CD4-positive, alpha-beta T cell treated with Interleukin-10 for 1 hour (primary cell): ENCODE data around the gene ALDH5A1.

Experiments
- DNase-seq: peaks from one replicate; pipeline ENCODE4 v3.0.0-alpha.2; 2020

The ALDH5A1 gene

DNA sequence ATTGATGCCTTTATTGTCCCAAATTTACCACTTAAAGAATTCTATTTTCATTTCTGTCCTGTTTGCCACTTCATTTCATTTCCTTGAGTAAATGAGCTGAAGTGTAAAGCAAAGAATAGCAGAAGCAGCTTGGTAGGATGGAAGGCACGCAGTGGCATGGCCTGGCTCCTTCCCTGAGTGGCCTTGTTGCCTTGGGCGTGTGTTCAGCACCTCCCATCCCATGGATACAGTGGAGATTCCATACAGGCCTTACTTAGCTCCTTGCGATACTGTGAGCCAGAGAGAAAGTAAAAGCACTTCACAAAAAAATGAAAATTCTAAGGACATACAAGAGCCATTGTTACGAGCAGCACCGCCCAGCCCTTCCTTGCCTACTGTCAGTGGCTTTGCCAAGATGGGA is 39.6 kb downstream of the ALDH5A1 start:
- DNase-seq = no peak

- no peak for DNase-seq
These were observed 40.4 kb downstream of the ALDH5A1 start for GRCh38 chr6:24535210-24535609.

- no peak for DNase-seq
These were observed 41.7 kb downstream of the ALDH5A1 start for GRCh38 chr6:24536466-24536865.

GRCh38 chr6:24537082-24537699 is 42.4 kb downstream of the ALDH5A1 start:
- no peak for DNase-seq

- DNase-seq = no peak
These were observed 43.1 kb downstream of the ALDH5A1 start for GRCh38 chr6:24537771-24538385.

- no peak for DNase-seq
These were observed 44.6 kb downstream of the ALDH5A1 start for GRCh38 chr6:24539416-24539815.

GRCh38 chr6:24540197-24540596 is 45.4 kb downstream of the ALDH5A1 start:
- DNase-seq = no peak

GRCh38 chr6:24543683-24544082 is 48.9 kb downstream of the ALDH5A1 start:
- no peak for DNase-seq

- no peak for DNase-seq
These were observed 50.4 kb downstream of the ALDH5A1 start for GRCh38 chr6:24545183-24545582.

DNA sequence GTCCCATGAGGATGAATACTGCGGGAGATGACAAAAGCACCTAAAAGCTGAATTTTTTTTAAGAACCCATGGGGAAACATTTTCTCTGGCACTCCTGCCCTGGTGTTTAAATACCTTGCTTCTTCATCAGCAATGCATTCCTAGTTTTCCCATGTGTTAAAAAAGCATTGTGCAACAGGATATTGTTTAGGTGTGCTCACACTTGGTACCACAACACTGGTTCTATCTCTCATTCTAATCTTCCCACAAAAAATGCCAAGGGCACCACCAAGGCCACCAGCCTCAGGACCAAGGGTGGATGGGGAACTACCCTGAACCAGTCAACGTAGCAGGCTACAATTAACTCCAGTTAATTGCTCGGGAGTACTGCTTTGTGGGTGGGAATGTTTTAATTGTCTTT is 50.9 kb downstream of the ALDH5A1 start:
- DNase-seq = no peak

DNA sequence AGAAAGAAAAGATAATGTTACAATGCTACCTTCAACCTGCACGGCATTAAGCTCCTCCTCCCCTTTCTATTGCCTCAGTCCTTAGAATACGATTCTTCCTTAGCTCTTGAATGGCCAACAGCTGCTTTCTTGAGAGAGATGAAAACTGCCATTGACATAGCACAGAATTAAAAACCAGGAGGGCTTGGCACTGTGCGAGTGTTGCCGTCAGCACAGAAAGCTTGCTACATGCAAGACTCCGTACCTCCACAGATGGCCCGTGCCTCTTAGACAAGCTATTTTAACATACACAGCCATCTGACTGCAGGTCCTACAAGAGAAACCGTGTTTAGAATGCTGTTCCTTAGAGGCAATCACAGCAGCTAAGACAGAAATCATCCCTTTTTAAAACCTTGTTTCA is 51.7 kb downstream of the ALDH5A1 start:
- no peak for DNase-seq

GRCh38 chr6:24547243-24547642 is 52.5 kb downstream of the ALDH5A1 start:
- peak; percentile 26 for DNase-seq

GRCh38 chr6:24549158-24549557 is 54.4 kb downstream of the ALDH5A1 start:
- DNase-seq = no peak

GRCh38 chr6:24549674-24550353 is 55.0 kb downstream of the ALDH5A1 start:
- no peak for DNase-seq

DNA sequence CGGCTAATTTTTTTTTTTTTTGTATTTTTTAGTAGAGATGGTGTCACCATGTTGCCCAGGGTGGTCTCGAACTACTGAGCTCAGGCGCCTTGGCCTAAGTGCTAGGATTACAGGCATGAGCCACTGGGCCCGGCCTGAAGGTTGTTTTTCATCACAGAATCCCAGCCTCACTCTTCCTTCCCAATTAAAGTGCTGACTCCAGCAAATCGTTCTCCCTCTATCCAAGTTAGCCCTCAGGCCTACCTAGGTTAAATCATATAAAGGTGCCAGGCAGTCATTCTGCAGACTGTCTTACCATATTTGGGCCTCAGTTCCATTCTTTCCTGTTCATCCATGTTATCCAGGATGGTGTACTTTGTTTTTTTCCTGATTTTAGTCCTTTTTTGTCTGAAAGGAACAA is 56.4 kb downstream of the ALDH5A1 start:
- no peak for DNase-seq

DNA sequence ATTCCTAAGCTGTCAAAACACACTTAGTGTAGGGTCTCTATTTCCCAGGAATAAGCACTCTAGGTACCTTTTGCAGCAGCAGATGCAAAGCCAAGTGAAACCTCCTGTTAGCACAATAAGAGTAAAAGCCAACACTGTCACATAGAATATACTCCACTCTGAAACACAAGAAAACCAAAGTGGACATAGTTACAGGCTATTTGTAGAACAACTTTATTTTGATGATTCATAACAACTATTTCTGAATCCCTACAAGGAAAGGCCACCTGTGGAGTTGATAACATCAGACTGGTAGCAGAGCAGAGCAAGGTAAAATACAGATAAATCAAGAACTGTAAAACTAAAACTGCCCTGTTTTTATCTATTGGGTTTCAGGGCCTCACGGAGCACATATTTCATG is 59.7 kb downstream of the ALDH5A1 start:
- no peak for DNase-seq

- DNase-seq = no peak
These were observed 63.7 kb downstream of the ALDH5A1 start for GRCh38 chr6:24558516-24558915.

GRCh38 chr6:24564081-24564480 is 69.3 kb downstream of the ALDH5A1 start:
- DNase-seq = no peak

DNA sequence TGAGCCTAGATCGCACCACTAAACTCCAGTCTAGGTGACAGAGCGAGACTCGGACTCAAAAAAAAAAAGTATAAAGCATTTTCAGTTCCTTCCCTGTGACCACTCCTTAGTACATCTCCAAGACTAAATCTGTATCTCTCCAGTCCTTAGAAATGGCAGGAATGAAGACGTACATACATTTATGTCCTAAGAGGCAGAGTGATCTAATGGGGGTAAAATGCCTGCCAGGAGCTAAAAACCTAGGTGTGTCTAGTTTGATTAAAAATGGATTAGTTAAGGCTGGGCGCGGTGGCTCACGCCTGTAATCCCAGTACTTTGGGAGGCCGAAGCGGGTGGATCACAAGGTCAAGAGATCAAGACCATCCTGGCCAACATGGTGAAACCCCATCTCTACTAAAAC is 70.4 kb downstream of the ALDH5A1 start:
- no peak for DNase-seq

DNA sequence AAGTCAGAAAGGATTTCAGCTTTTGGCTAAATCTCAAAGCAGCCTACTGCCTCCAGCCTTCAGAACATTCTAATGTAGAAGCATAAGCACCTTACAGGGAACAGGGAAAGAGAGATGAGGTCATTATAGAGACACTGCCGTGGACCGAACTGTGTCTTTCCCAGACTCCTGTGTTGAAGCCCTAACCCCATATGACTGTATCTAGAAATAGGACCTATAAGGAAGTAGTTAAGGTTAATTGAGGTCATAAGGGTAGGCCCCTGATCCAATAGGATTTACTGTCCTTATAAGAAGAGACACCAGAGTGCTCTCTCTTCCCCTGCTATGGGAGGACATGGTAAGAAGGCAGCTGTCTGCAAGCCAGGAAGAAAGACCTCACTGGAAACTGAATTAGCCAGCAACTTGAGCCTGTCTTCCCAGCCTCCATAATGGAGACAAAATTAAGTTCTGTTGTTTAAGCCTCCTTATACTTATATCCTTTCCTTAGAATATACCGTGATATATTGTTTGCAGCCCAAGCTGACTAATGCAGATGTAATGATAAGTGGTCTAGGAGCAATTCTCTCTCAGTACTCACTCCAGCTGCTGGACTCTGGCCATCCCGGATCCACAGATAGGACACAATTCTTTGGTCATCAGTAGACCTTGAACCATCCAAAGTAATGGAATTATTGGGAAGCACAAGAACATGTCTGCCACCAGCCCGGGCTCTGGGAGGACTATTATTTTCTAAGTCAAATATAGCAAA is 71.4 kb downstream of the ALDH5A1 start:
- no peak for DNase-seq

- DNase-seq = no peak
These were observed 73.9 kb downstream of the ALDH5A1 start for GRCh38 chr6:24568683-24569082.

DNA sequence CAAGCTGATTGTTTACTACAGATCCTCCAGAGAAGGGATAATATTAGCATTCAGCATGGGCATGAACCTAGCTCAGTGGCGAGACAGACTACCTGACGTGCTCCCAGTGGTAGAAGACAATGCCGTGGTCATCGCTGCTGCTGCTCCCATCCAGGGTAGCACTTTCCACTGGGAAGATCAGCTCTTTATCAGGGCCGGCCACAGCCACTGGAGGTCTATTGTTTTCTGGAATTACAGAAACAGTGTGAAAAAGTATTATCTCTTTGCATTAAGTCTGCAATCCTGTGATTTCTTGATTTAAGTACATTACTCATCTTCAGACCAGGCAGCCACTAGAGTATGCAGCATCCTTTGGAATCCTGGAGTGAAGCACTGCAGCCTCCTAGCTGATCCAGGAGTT is 75.0 kb downstream of the ALDH5A1 start:
- DNase-seq = no peak

GRCh38 chr6:24571361-24571760 is 76.6 kb downstream of the ALDH5A1 start:
- no peak for DNase-seq

- no peak for DNase-seq
These were observed 80.0 kb downstream of the ALDH5A1 start for GRCh38 chr6:24574809-24575208.
